Panc1 (cell line): ENCODE results near the gene MSMB.

Source experiments
- CTCF ChIP-seq: fragments of 450-650 bp; IDR thresholded peaks from 2 replicates; pipeline ENCODE4 v1.5.1; 2017; ENCODE audit warnings: mild to moderate bottlenecking
- POLR2AphosphoS5 ChIP-seq: IDR thresholded peaks from 2 replicates; pipeline ENCODE4 v1.6.1; 2012; ENCODE audit warnings: mild to moderate bottlenecking, low read depth, low read length, moderate library complexity
- REST ChIP-seq, 2 experiments: IDR thresholded peaks; 2 replicates each; pipeline ENCODE4 v1.6.1; 2011 to 2012; ENCODE audit warnings: low read depth in 2 of 2, control low read depth in 1 of 2, low read length in 1 of 2, mild to moderate bottlenecking in 1 of 2, moderate library complexity in 1 of 2; ENCODE audit not compliant: insufficient read depth in 1 of 2
- SIN3A ChIP-seq: IDR thresholded peaks from 2 replicates; pipeline ENCODE4 v1.6.1; 2012; ENCODE audit warnings: low read depth, mild to moderate bottlenecking, low read length, moderate library complexity, borderline replicate concordance; ENCODE audit not compliant: insufficient read depth
- TCF7L2 ChIP-seq: IDR thresholded peaks from 2 replicates; pipeline ENCODE4 v1.6.1; 2011; ENCODE audit warnings: mild to moderate bottlenecking, low read depth, low read length, inconsistent platforms

DNA sequence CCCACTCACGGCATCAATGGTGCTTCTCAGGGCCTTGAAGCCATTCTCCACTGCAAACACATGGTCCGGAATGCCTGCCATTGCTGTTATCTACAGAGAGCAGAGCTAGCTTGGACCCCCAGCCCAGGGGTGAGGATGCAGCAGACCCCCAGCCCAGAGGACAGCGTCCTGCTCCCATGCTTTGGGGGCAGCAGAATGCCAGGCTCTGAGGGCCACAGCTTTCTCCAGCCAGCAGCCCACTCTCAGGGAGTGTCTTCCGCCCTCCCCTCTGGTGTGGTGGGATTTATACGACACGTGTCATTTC is 48.1 kb upstream of the MSMB start:
- TF ChIP-seq CTCF = no peak
- no peak for TF ChIP-seq POLR2AphosphoS5
- TF ChIP-seq REST (IDR thresholded peaks at IDR 0.05; ENCODE audit: insufficient read depth in 1 of 2, low read depth in 2 of 2, low read length in 1 of 2) = no peak
- no peak for TF ChIP-seq TCF7L2
- no peak for TF ChIP-seq SIN3A
